GM12875 (cell line): ENCODE measurements around the gene SCRN1.
A peak's percentile ranks its signal among the peaks of the same experiment; 100 is the strongest.

Experiments
- H3K4me3 ChIP-seq: one replicate; pipeline ENCODE4 v1.5.1; 2011; ENCODE audit warnings: low read depth, low read length, control low read depth
- CTCF ChIP-seq: IDR thresholded peaks from 2 replicates; pipeline ENCODE4 v1.5.1; 2011; ENCODE audit warnings: low read depth, mild to moderate bottlenecking, control low read depth, inconsistent platforms, low read length, moderate library complexity, borderline replicate concordance; ENCODE audit not compliant: insufficient read depth

SCRN1 gene

GRCh38 chr7:30028749-30029635 is 39.4 kb upstream of the SCRN1 start:
- TF ChIP-seq CTCF: no peak
- H3K4me3 ChIP-seq: peak overlapping the region; percentile 88

- no peak for TF ChIP-seq CTCF
- H3K4me3 ChIP-seq: peak within 1 kb of the TSS; percentile 88
These were observed 38.7 kb upstream of the SCRN1 start, which contains the start of gene PLEKHA8 for GRCh38 chr7:30028216-30028748. PLEKHA8 (plus strand) TSS chr7:30028412; CDS start chr7:30028763, 351 bp downstream.

GRCh38 chr7:30027740-30028215 is 38.2 kb upstream of the SCRN1 start:
- no peak for TF ChIP-seq CTCF
- H3K4me3 ChIP-seq: peak overlapping the region; percentile 88

- TF ChIP-seq CTCF: no peak
- H3K4me3 ChIP-seq: peak overlapping the region; percentile 88
These were observed 37.5 kb upstream of the SCRN1 start for GRCh38 chr7:30027065-30027456.

- TF ChIP-seq CTCF: no peak
- peak within 1 kb of the TSS; percentile 88 for H3K4me3 ChIP-seq
These were observed 36.8 kb upstream of the SCRN1 start, which contains the start of gene FKBP14 for GRCh38 chr7:30026229-30027064. FKBP14 (minus strand) TSS chr7:30026702; CDS start chr7:30026508, 194 bp downstream.

- H3K4me3 ChIP-seq: no peak overlapping the region
- TF ChIP-seq CTCF: no peak
These were observed 33.9 kb upstream of the SCRN1 start for GRCh38 chr7:30023524-30023923.
